H1 (cell line): Measurements from ENCODE around the gene CCDC28A. TPM values are rescaled to one million over a fixed set of nuclear protein-coding genes. Genes with fewer than 3 reads are reported as not detected.

Source experiments
- CTCF ChIA-PET: fragments of 300-600 bp; sonication (Branson Sonifier 250); formaldehyde crosslinking; loops from one replicate; lab custom pipeline; 2021; ENCODE audit not compliant: partially characterized antibody; lab: Charles Lee
- POLR2A ChIA-PET: fragments of 300-600 bp; sonication (Branson Sonifier 250); formaldehyde crosslinking; loops from one replicate; lab custom pipeline; 2021; ENCODE audit warnings: inconsistent platforms; ENCODE audit not compliant: partially characterized antibody; lab: Charles Lee
- DNase-seq, 2 experiments: peaks; one replicate each; pipeline versions ENCODE4 v3.0.0 to v3.0.0-alpha.2; 2010 to 2022; ENCODE audit warnings: low spot score in 2 of 2, low read depth in 1 of 2, mixed read lengths in 1 of 2
- FAIRE-seq: peaks from 2 replicates; lab custom pipeline; 2011; peaks lifted over from hg19 to GRCh38; lab: Jason Lieb, UNC
- H2AFZ ChIP-seq: 2 replicates; pipeline ENCODE4 v1.8.1; 2012; ENCODE audit warnings: low read length, inconsistent platforms
- H2AK5ac ChIP-seq: 2 replicates; pipeline ENCODE4 v1.6.1; 2013; ENCODE audit warnings: low read depth, low read length
- H2BK120ac ChIP-seq: replicated peaks from 2 replicates; pipeline ENCODE3; 2013; ENCODE audit warnings: low read depth, low read length, inconsistent platforms
- H2BK12ac ChIP-seq: 2 replicates; pipeline ENCODE4 v1.6.1; 2013; ENCODE audit warnings: low read depth, low read length
- H2BK15ac ChIP-seq: 2 replicates; pipeline ENCODE4 v1.6.1; 2013; ENCODE audit warnings: low read length
- H2BK20ac ChIP-seq: 2 replicates; pipeline ENCODE4 v1.6.1; 2013; ENCODE audit warnings: low read length
- H2BK5ac ChIP-seq: 2 replicates; pipeline ENCODE4 v1.6.1; 2013; ENCODE audit warnings: low read depth, low read length
- H3K14ac ChIP-seq: 2 replicates; pipeline ENCODE4 v1.6.1; 2013; ENCODE audit warnings: inconsistent platforms; ENCODE audit not compliant: insufficient read length
- H3K18ac ChIP-seq: 2 replicates; pipeline ENCODE4 v1.6.1; 2013; ENCODE audit warnings: low read length; ENCODE audit errors: extremely low read depth
- H3K23ac ChIP-seq: 2 replicates; pipeline ENCODE4 v1.6.1; 2013; ENCODE audit warnings: inconsistent platforms; ENCODE audit not compliant: insufficient read length
- H3K23me2 ChIP-seq: 2 replicates; pipeline ENCODE4 v1.6.1; 2013; ENCODE audit warnings: low read depth, low read length
- H3K27ac ChIP-seq: 2 replicates; pipeline ENCODE4 v1.6.1; 2011; ENCODE audit warnings: low read depth, low read length, inconsistent platforms
- H3K27me3 ChIP-seq, 4 experiments: replicated peaks in 1 of 4; 1 replicate in 1 of 4; 2 replicates in 3 of 4; pipeline versions ENCODE4 v1.6.1 to v1.8.1; 2011 to 2013; ENCODE audit warnings: low read length in 3 of 4, mild to moderate bottlenecking in 3 of 4, inconsistent platforms in 2 of 4, mixed read lengths in 2 of 4, moderate library complexity in 1 of 4; ENCODE audit not compliant: control insufficient read depth in 3 of 4, insufficient read depth in 3 of 4; ENCODE audit errors: extremely low read depth in 1 of 4
- H3K36me3 ChIP-seq, 4 experiments: 2 replicates each; pipeline versions ENCODE4 v1.6.1 to v1.8.1; 2011 to 2013; ENCODE audit warnings: mild to moderate bottlenecking in 4 of 4, low read length in 3 of 4, moderate library complexity in 2 of 4, control low read depth in 1 of 4, inconsistent platforms in 1 of 4; ENCODE audit not compliant: insufficient read depth in 4 of 4, control insufficient read depth in 2 of 4
- H3K4ac ChIP-seq: replicated peaks from 2 replicates; pipeline ENCODE3; 2013; ENCODE audit warnings: low read length, low read depth, mixed read lengths, inconsistent platforms; ENCODE audit not compliant: insufficient read length
- H3K4me1 ChIP-seq, 4 experiments: replicated peaks in 1 of 4; 1 replicate in 1 of 4; 2 replicates in 3 of 4; pipeline versions ENCODE4 v1.6.1 to v1.8.1; 2011 to 2013; ENCODE audit warnings: low read length in 3 of 4, inconsistent platforms in 2 of 4, mixed read lengths in 1 of 4; ENCODE audit not compliant: insufficient read depth in 4 of 4, control insufficient read depth in 3 of 4
- H3K4me2 ChIP-seq, 2 experiments: 2 replicates each; pipeline versions ENCODE4 v1.6.1 to v1.8.1; 2011 to 2013; ENCODE audit warnings: low read depth in 2 of 2, low read length in 2 of 2, control low read depth in 1 of 2, inconsistent platforms in 1 of 2, mild to moderate bottlenecking in 1 of 2; ENCODE audit not compliant: insufficient read depth in 1 of 2
- H3K4me3 ChIP-seq, 4 experiments: fragments of 200-600, 300-600 bp in 1 of 4; sonication (generic), shearing (Covaris generic), sonication (Bioruptor Twin) in 1 of 4; 2 replicates each; pipeline versions ENCODE4 v1.5.1 to v1.8.1; 2011 to 2016; ENCODE audit warnings: low read length in 4 of 4, low read depth in 3 of 4, control low read depth in 2 of 4, inconsistent platforms in 2 of 4, mild to moderate bottlenecking in 2 of 4, mixed read lengths in 1 of 4, moderate library complexity in 1 of 4; ENCODE audit not compliant: insufficient read depth in 2 of 4; ENCODE audit errors: extremely low read depth in 1 of 4
- H3K56ac ChIP-seq: replicated peaks from 2 replicates; pipeline ENCODE3; 2013; ENCODE audit warnings: low read depth, mild to moderate bottlenecking, mixed read lengths, low read length, inconsistent platforms; ENCODE audit not compliant: insufficient read length
- H3K79me1 ChIP-seq: 2 replicates; pipeline ENCODE4 v1.6.1; 2013; ENCODE audit warnings: low read depth, low read length, control low read depth
- H3K79me2 ChIP-seq, 2 experiments: 2 replicates each; pipeline versions ENCODE4 v1.6.1 to v1.8.1; 2012 to 2013; ENCODE audit warnings: low read length in 2 of 2, mild to moderate bottlenecking in 2 of 2, inconsistent platforms in 1 of 2; ENCODE audit not compliant: insufficient read depth in 2 of 2, control insufficient read depth in 1 of 2
- H3K9ac ChIP-seq, 4 experiments: replicated peaks in 1 of 4; 1 replicate in 1 of 4; 2 replicates in 3 of 4; pipeline versions ENCODE4 v1.6.1 to v1.8.1; 2011 to 2013; ENCODE audit warnings: low read depth in 3 of 4, low read length in 3 of 4, control low read depth in 2 of 4, mild to moderate bottlenecking in 2 of 4, moderate library complexity in 2 of 4, inconsistent platforms in 1 of 4; ENCODE audit errors: extremely low read depth in 1 of 4
- H3K9me3 ChIP-seq, 2 experiments: 2 replicates each; pipeline versions ENCODE4 v1.6.1 to v1.8.1; 2012 to 2013; ENCODE audit warnings: mild to moderate bottlenecking in 2 of 2, moderate library complexity in 2 of 2, control low read depth in 1 of 2, inconsistent platforms in 1 of 2, low read depth in 1 of 2, low read length in 1 of 2, mixed read lengths in 1 of 2; ENCODE audit not compliant: insufficient read depth in 2 of 2
- H4K20me1 ChIP-seq, 2 experiments: replicated peaks in 1 of 2; 2 replicates each; pipeline versions ENCODE3 to v1.8.1; 2011 to 2013; ENCODE audit warnings: inconsistent platforms in 2 of 2, low read length in 2 of 2, mild to moderate bottlenecking in 1 of 2; ENCODE audit not compliant: insufficient read depth in 2 of 2, control insufficient read depth in 1 of 2
- H4K5ac ChIP-seq: 2 replicates; pipeline ENCODE4 v1.6.1; 2013; ENCODE audit warnings: low read length, low read depth, mixed read lengths, inconsistent platforms; ENCODE audit not compliant: insufficient read length
- H4K8ac ChIP-seq: 2 replicates; pipeline ENCODE4 v1.8.0; 2013; ENCODE audit warnings: mild to moderate bottlenecking, moderate library complexity, low read length, inconsistent platforms; ENCODE audit not compliant: insufficient read depth; ENCODE audit errors: extremely low read depth
- H4K91ac ChIP-seq: replicated peaks from 2 replicates; pipeline ENCODE3; 2013; ENCODE audit warnings: low read length, mixed read lengths, inconsistent platforms; ENCODE audit not compliant: insufficient read length
- CTCF ChIP-seq, 3 experiments: IDR thresholded peaks; 1 replicate in 2 of 3; 2 replicates in 1 of 3; pipeline versions ENCODE4 v1.5.1 to v1.6.1; 2011; ENCODE audit warnings: low read length in 3 of 3, mild to moderate bottlenecking in 3 of 3, inconsistent platforms in 2 of 3, low read depth in 1 of 3, moderate library complexity in 1 of 3; ENCODE audit not compliant: insufficient read depth in 1 of 3; ENCODE audit errors: control extremely low read depth in 1 of 3
- GABPA ChIP-seq: IDR thresholded peaks from 2 replicates; pipeline ENCODE4 v1.6.1; 2011; ENCODE audit warnings: mild to moderate bottlenecking, low read length, moderate library complexity, borderline replicate concordance; ENCODE audit not compliant: insufficient read depth
- GTF2F1 ChIP-seq: IDR thresholded peaks from 2 replicates; pipeline ENCODE4 v1.6.1; 2012; ENCODE audit warnings: low read depth, low read length, improper control_type of control experiment, borderline replicate concordance
- HDAC2 ChIP-seq, 2 experiments: fragments of 300-600 bp in 1 of 2; sonication (generic) in 1 of 2; IDR thresholded peaks; 2 replicates each; pipeline ENCODE4 v1.6.1; 2011 to 2012; ENCODE audit warnings: low read depth in 2 of 2, low read length in 2 of 2, mild to moderate bottlenecking in 2 of 2, moderate library complexity in 2 of 2, borderline replicate concordance in 1 of 2, inconsistent platforms in 1 of 2
- KDM5A ChIP-seq: fragments of 200-600 bp; IDR thresholded peaks from 2 replicates; pipeline ENCODE4 v1.7.1; 2012; ENCODE audit warnings: mild to moderate bottlenecking, low read length, inconsistent platforms, mixed read lengths
- NRF1 ChIP-seq: IDR thresholded peaks from 2 replicates; pipeline ENCODE4 v1.6.1; 2011; ENCODE audit warnings: mild to moderate bottlenecking, low read depth, low read length, improper control_type of control experiment
- SAP30 ChIP-seq: fragments of 300-600 bp; sonication (generic); IDR thresholded peaks from 2 replicates; pipeline ENCODE4 v1.7.1; 2012; ENCODE audit warnings: low read length, moderate library complexity, mild to moderate bottlenecking, inconsistent platforms; ENCODE audit not compliant: insufficient read depth, insufficient replicate concordance
- SIX5 ChIP-seq: IDR thresholded peaks from 2 replicates; pipeline ENCODE4 v1.6.1; 2011; ENCODE audit warnings: mild to moderate bottlenecking, low read depth, low read length
- SP4 ChIP-seq: IDR thresholded peaks from 2 replicates; pipeline ENCODE4 v1.6.1; 2012; ENCODE audit warnings: low read length, inconsistent platforms
- SRF ChIP-seq: IDR thresholded peaks from 2 replicates; pipeline ENCODE4 v1.6.1; 2011; ENCODE audit warnings: mild to moderate bottlenecking, low read depth, low read length, moderate library complexity
- SUZ12 ChIP-seq: fragments of 200-600 bp; sonication (generic); IDR thresholded peaks from 2 replicates; pipeline ENCODE4 v1.6.1; 2012; ENCODE audit warnings: mild to moderate bottlenecking, inconsistent platforms, low read length, moderate library complexity, mixed read lengths
- YY1 ChIP-seq: IDR thresholded peaks from 2 replicates; pipeline ENCODE4 v1.6.1; 2011; ENCODE audit warnings: low read depth, mild to moderate bottlenecking, low read length
- WGBS, 2 experiments: shearing (Covaris generic) in 1 of 2; methylation state at CpG; one replicate each; pipeline versions ENCODE4 v1.1.6 to v1.1.7; 2013 to 2015; ENCODE audit warnings: low lambda C conversion rate in 2 of 2, mixed read lengths in 2 of 2, inconsistent platforms in 1 of 2, low coverage in 1 of 2, missing lambda C conversion rate in 1 of 2; ENCODE audit not compliant: insufficient replicate concordance in 2 of 2, insufficient coverage in 1 of 2, insufficient read length in 1 of 2; ENCODE audit errors: extremely low coverage in 1 of 2, missing lambda C conversion rate in 1 of 2; 5-methylcytosine and 5-hydroxymethylcytosine counted together
- polyA plus RNA-seq, 7 experiments: library from polyadenylated mRNA; depleted of rRNA in 3 of 7; stranded (reverse) in 5 of 7; unstranded in 2 of 7; fragments of >200 nt in 5 of 7; fragments of 200-250 nt in 2 of 7; gene quantifications; 1 replicate in 5 of 7; 2 replicates in 1 of 7; 4 replicates in 1 of 7; pipeline versions ENCODE4 v1.2.1 to v1.2.3, GENCODE V29; 2011 to 2013; ENCODE audit warnings: missing spikeins in 2 of 7, mixed read lengths in 2 of 7
- total RNA-seq: library from RNA; stranded (reverse); fragmentation: NEBNext Ultra II Directional; extraction: Animal tissue kit (Norgen Biotek cat#: 25700); gene quantifications from 2 replicates; pipeline ENCODE4 v1.2.1, GENCODE V29; 2021

Gene CCDC28A
- total and polyA plus RNA-seq, 2 of the 8 experiments (the other 6 are each of a cell fraction or from before 2014, with no cell fraction given) = 9.6 to 12.1 TPM

GRCh38 chr6:138830248-138830647 lies 56.7 kb downstream of the CCDC28A start:
- Histone ChIP-seq H3K14ac (no peak overlapping the region), H3K4me3 (no peak overlapping the region), H4K5ac (no peak overlapping the region), H3K36me3 (no peaks in the 10 kb centered on the region), H2AFZ (no peak overlapping the region), H3K56ac (no peak overlapping the region), H3K4ac (no peak overlapping the region), H3K79me2 (no peaks in the 10 kb centered on the region), H3K27ac (no peak overlapping the region), H4K8ac (no peak overlapping the region), H2BK20ac (no peak overlapping the region), H3K18ac (no peak overlapping the region), H2BK5ac (no peak overlapping the region), H4K91ac (no peak overlapping the region), H3K23me2 (peaks cover 2% of the 10 kb centered on the region; the same call in 1 of the 2 replicates), H3K4me1 (peaks cover 0 to 3% (median 1%) of the 10 kb centered on the region in 4 experiments; a peak in 3 of 7 replicates), H2AK5ac (no peak overlapping the region), H3K27me3 (no peaks in the 10 kb centered on the region), H2BK12ac (no peak overlapping the region), H3K79me1 (no peaks in the 10 kb centered on the region), H3K4me2 (no peak overlapping the region), H3K23ac (no peak overlapping the region), H3K9ac (no peak overlapping the region), H2BK15ac (no peak overlapping the region; the same call in 1 of the 2 replicates), H4K20me1 (no peaks in the 10 kb centered on the region), H2BK120ac (no peak overlapping the region), H3K9me3 (no peaks in the 10 kb centered on the region)
- FAIRE-seq (no peak), DNase-seq (no peak)
- CTCF ChIA-PET = interaction anchor here (1.0 kb wide), 1 partner anchor 11 kb away, joined by 3 read pairs; no protein-coding TSS in a partner anchor
- POLR2A ChIA-PET = no interaction called here
- 79% methylated on average over 7 of the region's 7 CpGs; no CpG with 5 or more reads in 1 of the 2 experiments for WGBS, 2 experiments
- no peak for TF ChIP-seq SP4
- no peak for TF ChIP-seq HDAC2 (IDR thresholded peaks at IDR 0.05; ENCODE audit: borderline replicate concordance in 1 of 2, low read depth in 2 of 2, low read length in 2 of 2)
- TF ChIP-seq KDM5A = no peak
- TF ChIP-seq GTF2F1 = no peak
- TF ChIP-seq SIX5 = no peak
- no peak for TF ChIP-seq CTCF (IDR thresholded peaks at IDR 0.05; ENCODE audit: control extremely low read depth in 1 of 3, insufficient read depth in 1 of 3, low read depth in 1 of 3, low read length in 3 of 3)
- no peak for TF ChIP-seq SAP30
- no peak for TF ChIP-seq SUZ12
- no peak for TF ChIP-seq NRF1
- no peak for TF ChIP-seq YY1
- no peak for TF ChIP-seq GABPA
- TF ChIP-seq SRF = no peak
